ENCODE measurements around the gene HSPB1. TPM values are rescaled to one million over a fixed set of nuclear protein-coding genes. Genes with fewer than 3 reads are reported as not detected.

The HSPB1 gene
- total RNA-seq, 1 donor from 2014 or later = 72.4 TPM

Other genes with a start within 250 kb of the HSPB1 start
- 0.20 TPM for gene SRRM3, start 100.8 kb upstream of the HSPB1 start, total RNA-seq
- 44.8 TPM for gene YWHAG, start 56.3 kb downstream of the HSPB1 start, total RNA-seq
- 2.5 TPM for gene SSC4D, start 107.0 kb downstream of the HSPB1 start, total RNA-seq
- 0.20 TPM for gene ZP3, start 122.3 kb downstream of the HSPB1 start, total RNA-seq
- 12.0 TPM for gene DTX2, start 159.0 kb downstream of the HSPB1 start, total RNA-seq
- 1.2 TPM for gene UPK3B, start 207.9 kb downstream of the HSPB1 start, total RNA-seq
- 0.13 TPM for gene SPDYE16, start 240.6 kb downstream of the HSPB1 start, total RNA-seq